Astrocyte (in vitro differentiated cells and primary cell): ENCODE data around the gene ING3. TPM values are rescaled to one million over a fixed set of nuclear protein-coding genes. Genes with fewer than 3 reads are reported as not detected.
A peak's percentile ranks its signal among the peaks of the same experiment; 100 is the strongest.

ENCODE experiments used
- DNase-seq: peaks from one replicate; pipeline ENCODE4 v3.0.0-alpha.2; 2010; ENCODE audit warnings: low read depth
- FAIRE-seq: peaks from 2 replicates; lab custom pipeline; 2011; peaks lifted over from hg19 to GRCh38; lab: Jason Lieb, UNC
- H2AFZ ChIP-seq: 2 replicates; pipeline ENCODE4 v1.6.0; 2012; ENCODE audit warnings: low read depth, low read length, inconsistent platforms
- H3K27ac ChIP-seq: 2 replicates; pipeline ENCODE4 v1.5.1; 2011; ENCODE audit warnings: low read depth, low read length, inconsistent platforms
- H3K27me3 ChIP-seq: 2 replicates; pipeline ENCODE4 v1.6.0; 2011; ENCODE audit warnings: low read length, inconsistent platforms; ENCODE audit not compliant: insufficient read depth
- H3K36me3 ChIP-seq: 2 replicates; pipeline ENCODE4 v1.5.1; 2011; ENCODE audit warnings: low read length, inconsistent platforms; ENCODE audit not compliant: insufficient read depth
- H3K4me1 ChIP-seq: 2 replicates; pipeline ENCODE4 v1.5.1; 2011; ENCODE audit warnings: low read length, inconsistent platforms; ENCODE audit not compliant: insufficient read depth
- H3K4me2 ChIP-seq: 2 replicates; pipeline ENCODE4 v1.6.0; 2012; ENCODE audit warnings: low read length, inconsistent platforms
- H3K4me3 ChIP-seq: 2 replicates; pipeline ENCODE4 v1.5.1; 2011; ENCODE audit warnings: low read depth, mild to moderate bottlenecking, low read length, inconsistent platforms; ENCODE audit not compliant: insufficient read depth
- H3K79me2 ChIP-seq: 2 replicates; pipeline ENCODE4 v1.6.0; 2012; ENCODE audit warnings: mild to moderate bottlenecking, low read length, inconsistent platforms; ENCODE audit not compliant: insufficient read depth
- H3K9ac ChIP-seq: 2 replicates; pipeline ENCODE4 v1.6.0; 2012; ENCODE audit warnings: mild to moderate bottlenecking, low read length, inconsistent platforms
- H3K9me3 ChIP-seq: 2 replicates; pipeline ENCODE4 v1.5.1; 2012; ENCODE audit warnings: low read depth, mild to moderate bottlenecking, low read length, inconsistent platforms; ENCODE audit not compliant: insufficient read depth
- H4K20me1 ChIP-seq: 2 replicates; pipeline ENCODE4 v1.6.0; 2012; ENCODE audit warnings: low read length, inconsistent platforms; ENCODE audit not compliant: insufficient read depth
- H3K27ac Mint-ChIP-seq: one replicate; pipeline ENCODE4 v1.8.0; 2021; ENCODE audit warnings: mild to moderate bottlenecking, mixed read lengths; ENCODE audit not compliant: unreplicated experiment
- H3K27me3 Mint-ChIP-seq: one replicate; pipeline ENCODE4 v1.8.0; 2021; ENCODE audit warnings: low read depth, mixed read lengths; ENCODE audit not compliant: unreplicated experiment
- H3K36me3 Mint-ChIP-seq: one replicate; pipeline ENCODE4 v1.8.0; 2021; ENCODE audit warnings: low read depth, mixed read lengths; ENCODE audit not compliant: unreplicated experiment
- H3K4me1 Mint-ChIP-seq: one replicate; pipeline ENCODE4 v1.8.0; 2021; ENCODE audit warnings: low read depth, mixed read lengths; ENCODE audit not compliant: unreplicated experiment
- H3K4me3 Mint-ChIP-seq: one replicate; pipeline ENCODE4 v1.8.0; 2021; ENCODE audit warnings: mild to moderate bottlenecking, moderate library complexity, mixed read lengths; ENCODE audit not compliant: unreplicated experiment
- H3K9me3 Mint-ChIP-seq: one replicate; pipeline ENCODE4 v1.8.0; 2021; ENCODE audit warnings: mild to moderate bottlenecking, mixed read lengths; ENCODE audit not compliant: unreplicated experiment
- CTCF ChIP-seq: IDR thresholded peaks from 2 replicates; pipeline ENCODE4 v1.5.1; 2011; ENCODE audit warnings: low read depth, mild to moderate bottlenecking, inconsistent platforms, low read length, moderate library complexity; ENCODE audit not compliant: insufficient read depth
- EZH2 ChIP-seq: IDR thresholded peaks from 2 replicates; pipeline ENCODE4 v1.6.1; 2012; ENCODE audit warnings: mild to moderate bottlenecking, low read length, inconsistent platforms; ENCODE audit not compliant: insufficient read depth
- total RNA-seq: library from RNA; stranded (reverse); gene quantifications from 2 replicates; pipeline ENCODE4 v1.2.1, GENCODE V29; 2021

Gene ING3
- total RNA-seq, 1 donor from 2014 or later, result 8.6 TPM

GRCh38 chr7:120941064-120941463, 9.5 kb upstream of the ING3 start:
- Histone ChIP-seq H3K36me3 (no peaks in the 10 kb centered on the region), H3K9me3 (no peaks in the 10 kb centered on the region), H3K79me2 (no peaks in the 10 kb centered on the region), H3K27me3 (peaks cover 2% of the 10 kb centered on the region), H3K9ac (no peak overlapping the region), H4K20me1 (no peaks in the 10 kb centered on the region), H3K4me3 (no peak overlapping the region), H2AFZ (no peak overlapping the region), H3K4me1 (no peaks in the 10 kb centered on the region), H3K4me2 (no peak overlapping the region), H3K27ac (no peak overlapping the region)
- Mint-ChIP-seq H3K27me3 (no peaks in the 10 kb centered on the region), H3K4me1 (no peaks in the 10 kb centered on the region), H3K4me3 (no peak overlapping the region), H3K27ac (no peak overlapping the region), H3K36me3 (no peaks in the 10 kb centered on the region), H3K9me3 (no peaks in the 10 kb centered on the region)
- peak; percentile 11 for TF ChIP-seq CTCF
- no peak for TF ChIP-seq EZH2
- no peak for DNase-seq
- FAIRE-seq, result no peak

GRCh38 chr7:120941856-120942255, 8.7 kb upstream of the ING3 start:
- no peak for FAIRE-seq

More at GRCh38 chr7:120941856-120942255, 8.7 kb upstream of the ING3 start:
- Mint-ChIP-seq H3K4me3 (no peak overlapping the region), H3K27me3 (no peaks in the 10 kb centered on the region), H3K27ac (no peak overlapping the region), H3K4me1 (no peaks in the 10 kb centered on the region), H3K9me3 (no peaks in the 10 kb centered on the region), H3K36me3 (no peaks in the 10 kb centered on the region)
- H3K4me1 ChIP-seq, result no peaks in the 10 kb centered on the region
- H3K4me2 ChIP-seq, result no peak overlapping the region
- TF ChIP-seq EZH2 (no peak), CTCF (no peak)
- no peak for DNase-seq
- H3K9ac ChIP-seq, result no peak overlapping the region
- H2AFZ ChIP-seq, result no peak overlapping the region
- no peaks in the 10 kb centered on the region for H3K79me2 ChIP-seq
- no peak overlapping the region for H3K4me3 ChIP-seq
- H3K9me3 ChIP-seq, result no peaks in the 10 kb centered on the region
- H3K27me3 ChIP-seq, result peaks cover 3% of the 10 kb centered on the region
- no peaks in the 10 kb centered on the region for H4K20me1 ChIP-seq
- H3K36me3 ChIP-seq, result no peaks in the 10 kb centered on the region
- H3K27ac ChIP-seq, result no peak overlapping the region
